NCI-H2081 (cell line): Measurements from ENCODE around the gene RMC1.
A peak's percentile ranks its signal among the peaks of the same experiment; 100 is the strongest.
"Not testable (repeated sequence)": the region's sequence is repeated elsewhere in the genome, so short reads cannot be mapped to it uniquely, and the experiment has no call there.

ENCODE experiments used
- DNase-seq, 2 experiments: peaks; one replicate each; lab custom pipeline; 2025; lab: John Stamatoyannopoulos, UW

RMC1 gene

GRCh38 chr18:23498117-23498516 is 5.2 kb upstream of the RMC1 start:
- no peak for DNase-seq

DNA sequence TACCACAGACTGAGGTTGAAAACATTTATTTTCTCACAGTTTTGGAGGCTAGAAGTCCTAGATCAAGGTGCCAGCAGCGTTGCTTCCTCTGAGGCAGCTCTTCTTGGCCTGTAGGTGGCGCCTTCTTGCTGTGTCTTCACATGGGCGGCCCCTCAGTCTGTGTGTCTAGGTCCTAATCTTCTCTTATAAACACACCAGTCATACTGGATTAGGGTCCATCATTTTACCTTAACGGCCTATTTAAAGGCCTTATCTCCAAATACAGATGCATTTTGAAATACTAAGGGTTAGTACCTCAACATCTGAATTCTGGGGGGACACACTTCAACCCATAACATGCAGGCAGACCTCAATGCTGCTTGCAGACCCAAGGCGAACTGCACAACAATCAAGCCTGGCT is 4.4 kb upstream of the RMC1 start:
- DNase-seq = peak; percentile 61 to 72

DNA sequence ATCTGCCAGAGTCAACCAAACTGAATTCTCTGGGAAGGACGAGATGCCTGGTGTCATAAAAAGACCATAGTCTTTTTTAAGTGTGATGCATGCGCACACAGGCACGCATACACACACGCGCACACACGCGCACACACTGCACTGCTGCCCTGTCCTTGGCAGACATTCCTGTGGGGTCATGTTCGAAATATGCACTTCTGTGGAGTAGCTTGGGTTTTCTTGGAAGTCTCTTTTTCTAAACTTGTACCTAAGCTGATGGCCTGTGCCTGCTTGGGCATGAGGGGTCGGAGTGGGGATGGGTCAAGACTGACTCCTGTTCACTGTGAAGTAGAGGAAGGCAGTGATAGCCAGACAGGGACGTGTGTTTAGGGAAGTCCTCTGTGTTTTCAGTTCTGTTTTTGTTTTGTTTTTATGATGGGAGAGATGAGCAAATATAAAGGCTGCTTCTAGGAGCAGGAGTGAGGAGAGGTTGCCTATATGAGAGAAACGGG is 4.0 kb upstream of the RMC1 start:
- no peak for DNase-seq

GRCh38 chr18:23501626-23502025 is 1.7 kb upstream of the RMC1 start:
- no peak for DNase-seq

DNA sequence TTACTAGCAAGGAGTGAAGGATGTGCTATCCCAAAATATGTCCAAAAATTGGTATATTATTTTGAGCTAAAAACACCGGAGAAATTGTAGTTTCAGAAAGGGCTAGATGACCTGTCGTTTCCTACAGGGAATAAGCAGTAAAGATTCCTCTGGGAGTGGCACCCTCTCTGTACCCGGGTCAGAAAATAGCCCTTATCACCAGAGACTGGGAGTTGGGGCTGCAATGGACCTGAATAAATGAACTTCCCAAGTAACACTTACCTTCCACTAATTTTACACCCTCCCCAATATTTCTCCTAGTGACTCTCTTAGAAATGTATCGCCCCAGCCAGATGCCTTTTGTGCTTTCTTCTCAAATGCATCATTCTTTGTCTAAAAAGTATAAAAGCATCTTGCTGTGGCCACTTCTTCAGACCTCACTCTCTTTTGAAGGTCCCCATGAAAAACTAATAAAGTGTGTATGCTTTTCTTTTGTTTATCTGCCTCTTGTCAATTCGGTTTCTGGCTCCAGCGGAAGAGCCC is 734 bp upstream of the RMC1 start:
- DNase-seq = no peak

- DNase-seq = no peak
These were observed 643 bp downstream of the RMC1 start for GRCh38 chr18:23503963-23504344.

- DNase-seq = no peak
These were observed 1.4 kb downstream of the RMC1 start for GRCh38 chr18:23504720-23505119.

DNA sequence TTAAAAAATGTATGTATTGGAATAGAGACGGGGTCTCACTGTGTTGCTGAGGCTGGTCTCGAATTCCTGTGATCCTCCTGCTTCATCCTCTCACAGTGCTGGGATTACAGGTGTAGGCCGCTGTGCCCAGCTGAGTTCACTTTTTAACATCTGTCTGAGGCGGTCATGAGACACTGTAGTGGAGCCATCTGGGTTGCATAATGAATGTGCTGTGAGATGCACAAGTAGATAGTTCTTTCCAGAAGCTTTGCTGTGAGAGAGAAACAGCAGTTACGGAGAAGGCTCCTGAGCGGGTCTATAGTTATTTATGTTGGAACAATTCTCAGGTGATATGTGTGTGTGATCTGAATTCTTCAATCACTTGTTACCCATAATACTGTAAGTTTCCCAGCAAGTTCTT is 3.1 kb downstream of the RMC1 start:
- no peak for DNase-seq

DNA sequence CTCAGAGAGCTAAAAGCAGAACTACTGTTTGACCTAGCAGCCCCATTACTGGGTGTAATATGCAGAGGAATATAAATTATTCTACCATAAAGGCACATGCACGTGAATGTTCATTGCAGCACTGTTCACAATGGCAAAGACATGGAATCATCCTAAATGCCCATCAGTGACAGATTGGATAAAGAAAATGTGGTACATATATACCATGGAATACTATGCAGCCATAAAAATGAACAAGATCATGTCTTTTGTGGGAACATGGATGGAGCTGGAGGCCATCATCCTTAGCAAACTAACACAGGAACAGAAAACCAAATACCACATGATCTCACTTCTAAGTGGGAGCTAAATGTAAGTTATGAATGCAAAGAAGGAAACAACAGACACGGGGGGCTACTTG is 7.6 kb downstream of the RMC1 start:
- DNase-seq = not testable (repeated sequence)

DNA sequence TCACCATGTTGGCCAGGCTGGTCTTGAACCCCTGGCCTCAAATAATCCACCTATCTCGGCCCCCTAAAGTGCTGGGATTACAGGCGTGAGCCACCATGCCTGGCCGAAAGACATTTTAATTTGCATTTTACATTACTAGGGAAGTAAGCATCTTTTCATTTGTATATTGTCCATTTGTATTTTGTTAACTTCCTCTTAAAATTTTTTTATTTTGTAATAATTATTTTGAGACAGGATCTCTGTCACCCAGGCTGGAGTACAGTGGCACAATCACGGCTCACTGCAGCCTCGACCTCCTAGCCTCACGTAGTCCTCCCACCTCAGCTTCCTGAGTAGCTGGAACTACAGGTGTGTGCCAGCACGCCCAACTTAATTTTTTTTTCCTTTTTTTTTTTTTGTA is 8.9 kb downstream of the RMC1 start:
- DNase-seq = not testable (repeated sequence)

DNA sequence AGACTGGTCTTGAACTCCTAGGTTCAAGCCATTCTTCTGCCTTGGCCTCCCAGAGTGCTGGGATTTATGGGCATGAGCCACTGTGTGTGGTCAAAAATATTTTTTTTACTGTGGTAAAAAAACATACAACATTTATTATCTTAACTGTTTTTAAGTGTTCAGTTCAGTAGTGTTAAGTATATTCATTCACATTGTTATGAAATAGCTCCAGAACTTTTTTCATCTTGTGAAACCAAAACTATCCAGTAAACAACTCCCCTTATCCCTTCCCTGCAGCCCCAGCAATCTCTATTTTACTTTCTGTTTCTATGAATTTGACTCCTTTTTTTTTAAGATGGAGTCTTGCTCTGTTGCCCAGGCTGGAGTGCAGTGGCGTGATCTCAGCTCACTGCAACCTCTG is 9.3 kb downstream of the RMC1 start:
- no peak for DNase-seq

- DNase-seq = peak; percentile 73 to 74
These were observed 12.7 kb downstream of the RMC1 start for GRCh38 chr18:23515911-23516546.

- no peak for DNase-seq
These were observed 16.4 kb downstream of the RMC1 start for GRCh38 chr18:23519734-23520133.

DNA sequence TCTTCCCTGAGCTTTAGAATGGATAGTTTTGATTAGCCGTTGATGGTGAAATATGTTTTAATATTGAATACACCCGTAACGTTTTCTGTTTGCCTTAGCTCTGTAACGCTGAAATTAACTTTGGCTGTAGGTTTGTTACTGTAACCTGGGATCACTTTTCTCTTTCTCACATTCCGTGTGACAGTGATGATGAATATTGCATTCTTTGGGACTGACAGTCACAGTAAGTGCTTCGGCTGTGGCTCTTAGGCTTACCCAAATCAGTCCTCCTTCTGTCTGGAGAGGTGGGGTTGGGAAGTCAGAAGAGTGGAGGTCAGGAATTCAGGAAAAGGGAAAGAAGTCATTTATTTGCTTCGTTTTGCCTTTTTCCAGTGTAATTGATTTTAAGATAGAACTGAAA is 18.0 kb downstream of the RMC1 start:
- DNase-seq = no peak

DNA sequence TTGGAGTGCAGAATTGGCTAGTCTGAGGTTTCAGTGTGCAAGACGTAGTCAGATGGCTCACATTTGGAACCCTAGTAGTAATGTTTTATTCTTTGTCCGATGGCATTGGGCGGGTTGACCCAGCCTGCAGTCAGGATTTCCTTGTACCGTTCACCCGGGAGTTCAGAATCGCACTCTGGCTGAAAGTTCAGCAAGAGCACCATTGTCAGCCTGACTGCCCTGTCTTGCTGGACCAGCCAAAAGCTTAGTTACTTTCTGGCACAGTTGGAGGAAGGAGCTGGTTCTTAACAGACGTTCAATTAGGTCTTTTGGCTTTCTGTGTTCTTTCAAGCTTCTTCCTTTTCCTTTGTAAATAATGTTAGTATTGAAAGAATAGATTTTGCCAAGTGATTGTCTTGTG is 18.6 kb downstream of the RMC1 start:
- DNase-seq = no peak

DNA sequence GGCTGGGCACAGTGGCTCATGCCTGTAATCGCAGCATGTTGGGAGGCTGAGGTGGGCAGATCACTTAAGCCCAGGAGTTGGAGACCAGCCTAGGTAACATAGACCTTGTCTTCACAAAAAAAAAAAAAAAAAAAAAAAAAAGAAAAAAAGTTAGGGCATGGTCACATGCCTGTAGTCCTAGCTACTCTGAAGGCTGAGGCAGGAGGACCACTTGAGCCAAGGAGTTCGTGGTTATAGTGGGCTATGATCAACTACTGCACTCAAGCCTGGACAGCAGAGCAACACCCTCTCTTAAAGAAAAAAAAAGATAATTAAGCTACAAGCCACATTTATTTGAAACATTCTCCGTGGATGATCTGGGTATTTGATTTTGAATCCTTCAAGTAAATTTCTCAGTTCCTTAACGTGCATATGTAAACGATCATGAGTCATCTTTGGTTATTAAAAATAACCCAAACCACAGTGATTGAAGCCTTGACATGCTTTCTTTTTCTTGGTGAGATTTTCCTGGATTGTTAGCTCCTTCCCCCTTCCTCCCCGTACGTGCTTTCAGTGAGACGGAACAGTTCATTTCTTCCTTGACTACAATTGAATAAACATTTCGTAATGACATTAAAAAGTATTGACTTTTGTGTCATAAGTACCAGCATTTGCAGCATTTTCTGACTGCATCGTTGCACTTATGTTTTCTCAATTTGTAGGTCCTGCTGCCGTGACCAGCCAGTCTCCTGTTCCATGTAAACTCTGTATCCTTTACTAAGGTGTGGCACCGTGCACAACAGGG is 20.3 kb downstream of the RMC1 start:
- no peak for DNase-seq

DNA sequence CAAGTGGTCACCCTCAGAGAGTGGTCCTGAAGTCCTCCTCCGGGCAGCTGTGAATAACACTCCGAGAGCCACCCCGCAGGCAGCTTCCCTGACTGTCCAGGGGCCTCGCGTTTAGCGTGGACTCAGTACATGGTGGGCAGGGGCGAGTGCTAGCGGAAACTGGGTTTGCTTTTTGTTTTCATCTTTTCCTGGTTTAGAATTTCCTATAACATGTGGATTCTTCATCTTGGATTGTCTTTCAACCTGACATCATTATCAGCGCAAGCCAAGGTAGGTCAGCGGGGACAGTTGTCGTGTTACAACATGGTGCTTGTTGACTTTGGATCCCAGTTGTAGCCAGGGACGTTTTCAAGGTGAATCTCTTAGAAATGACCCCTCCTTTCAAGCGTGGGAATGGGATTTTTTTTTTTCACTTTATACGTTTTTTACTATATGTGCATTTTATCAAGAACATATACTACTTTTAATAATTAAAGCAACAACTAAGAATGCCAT is 20.9 kb downstream of the RMC1 start:
- DNase-seq = no peak

- DNase-seq = no peak
These were observed 23.3 kb downstream of the RMC1 start for GRCh38 chr18:23526501-23527063.

- DNase-seq = no peak
These were observed 25.5 kb downstream of the RMC1 start for GRCh38 chr18:23528580-23529472.

- DNase-seq = no peak
These were observed 26.3 kb downstream of the RMC1 start for GRCh38 chr18:23529604-23530003.

DNA sequence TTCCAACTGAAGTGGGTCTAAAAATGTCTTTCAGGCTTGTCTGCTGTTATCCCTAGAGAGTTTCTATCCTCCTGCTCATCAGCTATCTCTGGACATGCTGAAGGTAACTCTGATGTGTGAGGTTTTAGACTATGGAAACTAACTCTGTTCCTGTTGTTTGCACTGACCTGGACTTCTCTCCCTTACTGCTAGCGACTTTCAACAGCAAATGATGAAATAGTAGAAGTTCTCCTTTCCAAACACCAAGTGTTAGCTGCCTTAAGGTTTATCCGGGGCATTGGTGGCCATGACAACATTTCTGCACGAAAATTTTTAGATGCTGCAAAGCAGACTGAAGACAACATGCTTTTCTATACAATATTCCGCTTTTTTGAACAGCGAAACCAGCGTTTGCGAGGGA is 26.9 kb downstream of the RMC1 start:
- DNase-seq = no peak

- DNase-seq = no peak
These were observed 28.6 kb downstream of the RMC1 start for GRCh38 chr18:23531912-23532311.
